Measurements from ENCODE around the gene MTMR4.
"Not testable (repeated sequence)": the region's sequence is repeated elsewhere in the genome, so short reads cannot be mapped to it uniquely, and the experiment has no call there.

DNA sequence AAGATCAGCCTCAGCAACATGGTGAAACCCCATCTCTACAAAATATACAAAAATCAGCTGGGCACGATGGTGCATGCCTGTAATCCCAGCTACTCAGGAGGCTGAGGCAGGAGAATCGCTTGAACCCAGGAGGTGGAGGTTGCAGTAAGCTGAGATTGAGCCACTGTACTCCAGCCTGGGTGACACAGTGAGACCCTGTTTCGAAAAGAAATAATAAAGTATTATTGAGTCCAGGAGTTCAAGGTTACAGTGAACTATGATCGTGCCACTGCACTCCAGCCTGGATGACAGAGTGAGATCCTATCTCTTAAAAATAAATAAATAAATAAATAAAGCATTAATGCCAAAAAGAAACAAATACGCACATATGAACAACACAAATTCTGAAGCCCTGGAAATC lies 32.6 kb downstream of the MTMR4 start:
- TF ChIP-seq ELF4 (IDR thresholded peaks at IDR 0.05); LEF1 (IDR thresholded peaks at IDR 0.05; ENCODE audit: borderline replicate concordance); L3MBTL2 (conservative IDR thresholded peaks at IDR 0.05); TARDBP (IDR thresholded peaks at IDR 0.05); FOXM1 (IDR thresholded peaks at IDR 0.05; ENCODE audit: borderline replicate concordance); CTBP1 (IDR thresholded peaks at IDR 0.05; ENCODE audit: borderline replicate concordance); BHLHE40 (IDR thresholded peaks at IDR 0.05; ENCODE audit: borderline replicate concordance); SUZ12 (IDR thresholded peaks at IDR 0.05); FOXK2 (IDR thresholded peaks at IDR 0.05): not testable (repeated sequence)

Data from HEK293T (cell line).